Mammary epithelial cell (primary cell): ENCODE results near the gene KDM4C.

Experiments
- CTCF ChIP-seq, 2 donors: IDR thresholded peaks in 1 of 2; conservative IDR thresholded peaks in 1 of 2; 2 replicates each; pipeline ENCODE4 v1.5.1; 2011 to 2012; ENCODE audit warnings: inconsistent platforms in 2 of 2, low read length in 2 of 2, mild to moderate bottlenecking in 2 of 2, control low read depth in 1 of 2, low read depth in 1 of 2; ENCODE audit not compliant: insufficient read depth in 1 of 2; ENCODE audit errors: extremely low read depth in 1 of 2
- EZH2 ChIP-seq: IDR thresholded peaks from 2 replicates; pipeline ENCODE4 v1.6.1; 2012; ENCODE audit warnings: low read length, inconsistent platforms, borderline replicate concordance

DNA sequence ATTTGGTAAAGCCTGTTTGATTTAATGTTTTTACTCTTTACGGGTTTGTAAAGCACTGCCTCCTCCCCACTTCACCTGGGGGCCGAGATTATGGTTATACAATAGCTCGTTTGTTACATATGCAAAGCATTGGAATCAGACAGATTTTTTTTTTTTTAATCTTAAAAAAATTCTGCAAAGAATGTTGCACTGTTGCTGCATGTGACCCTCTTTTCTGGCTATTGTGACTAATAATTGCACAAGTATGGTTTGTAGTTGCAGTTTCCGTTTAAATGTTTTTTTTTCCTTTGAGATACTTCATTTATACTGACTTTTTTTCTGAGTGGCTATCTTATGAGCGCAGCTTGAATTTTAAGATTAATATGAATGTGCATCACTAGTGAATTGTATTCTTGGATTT lies 165.3 kb downstream of the KDM4C start:
- TF ChIP-seq CTCF (conservative IDR thresholded peaks at IDR 0.05 in 1 of 2, IDR thresholded peaks at IDR 0.05 in 1 of 2; ENCODE audit: extremely low read depth in 1 of 2, insufficient read depth in 1 of 2, low read depth in 1 of 2, low read length in 2 of 2) (no peak), EZH2 (no peak)
